Suppressor macrophage treated with lipopolysaccharide for 1 hour (primary cell): ENCODE data around the gene SNRNP25.
"Not testable (repeated sequence)": the region's sequence is repeated elsewhere in the genome, so short reads cannot be mapped to it uniquely, and the experiment has no call there.

Experiments used
- DNase-seq, 3 donors: peaks; one replicate each; pipeline ENCODE4 v3.0.0-alpha.2; 2020 to 2022

The SNRNP25 gene

GRCh38 chr16:53346-54236, at the start of gene SNRNP25, which contains the start of gene POLR3K:
TSS of gene SNRNP25 (plus strand) at chr16:53828. CDS start at chr16:54017, 189 bp downstream.
TSS of gene POLR3K (minus strand) at chr16:53608. CDS start at chr16:53586, 22 bp downstream.
- DNase-seq = peak; percentile 98 to 99 (median 98)

DNA sequence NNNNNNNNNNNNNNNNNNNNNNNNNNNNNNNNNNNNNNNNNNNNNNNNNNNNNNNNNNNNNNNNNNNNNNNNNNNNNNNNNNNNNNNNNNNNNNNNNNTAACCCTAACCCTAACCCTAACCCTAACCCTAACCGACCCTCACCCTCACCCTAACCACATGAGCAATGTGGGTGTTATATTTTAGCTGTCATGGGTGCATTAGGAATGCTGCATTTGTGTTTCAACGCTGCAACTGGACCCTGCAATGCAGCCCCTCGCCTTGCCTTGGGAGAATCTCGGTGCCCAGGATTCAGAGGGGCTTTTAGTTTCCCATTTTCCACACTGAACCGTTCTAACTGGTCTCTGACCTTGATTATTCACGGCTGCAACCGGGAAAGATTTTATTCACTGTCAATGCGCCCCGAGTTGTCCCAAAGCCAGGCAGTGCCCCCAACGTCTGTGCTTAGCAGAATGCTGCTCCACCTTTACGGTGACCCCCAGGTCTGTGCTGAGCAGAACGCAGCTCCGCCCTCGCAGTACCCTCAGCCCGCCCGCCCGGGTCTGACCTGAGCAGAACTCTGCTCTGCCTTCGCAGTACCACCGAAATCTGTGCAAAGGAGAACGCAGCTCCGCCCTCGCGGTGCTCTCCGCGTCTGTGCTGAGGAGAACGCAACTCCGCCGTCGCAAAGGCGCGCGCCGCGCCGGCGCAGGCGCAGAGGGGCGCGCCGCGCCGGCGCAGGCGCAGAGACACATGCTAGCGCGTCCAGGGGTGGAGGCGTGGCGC, 43.5 kb upstream of the SNRNP25 start:
- DNase-seq = peak in 1 of 3 donors; percentile 17

DNA sequence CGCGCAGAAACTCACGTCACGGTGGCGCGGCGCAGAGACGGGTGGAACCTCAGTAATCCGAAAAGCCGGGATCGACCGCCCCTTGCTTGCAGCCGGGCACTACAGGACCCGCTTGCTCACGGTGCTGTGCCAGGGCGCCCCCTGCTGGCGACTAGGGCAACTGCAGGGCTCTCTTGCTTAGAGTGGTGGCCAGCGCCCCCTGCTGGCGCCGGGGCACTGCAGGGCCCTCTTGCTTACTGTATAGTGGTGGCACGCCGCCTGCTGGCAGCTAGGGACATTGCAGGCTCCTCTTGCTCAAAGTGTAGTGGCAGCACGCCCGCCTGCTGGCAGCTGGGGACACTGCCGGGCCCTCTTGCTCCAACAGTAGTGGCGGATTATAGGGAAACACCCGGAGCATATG, 42.9 kb upstream of the SNRNP25 start:
- DNase-seq = not testable (repeated sequence)

DNA sequence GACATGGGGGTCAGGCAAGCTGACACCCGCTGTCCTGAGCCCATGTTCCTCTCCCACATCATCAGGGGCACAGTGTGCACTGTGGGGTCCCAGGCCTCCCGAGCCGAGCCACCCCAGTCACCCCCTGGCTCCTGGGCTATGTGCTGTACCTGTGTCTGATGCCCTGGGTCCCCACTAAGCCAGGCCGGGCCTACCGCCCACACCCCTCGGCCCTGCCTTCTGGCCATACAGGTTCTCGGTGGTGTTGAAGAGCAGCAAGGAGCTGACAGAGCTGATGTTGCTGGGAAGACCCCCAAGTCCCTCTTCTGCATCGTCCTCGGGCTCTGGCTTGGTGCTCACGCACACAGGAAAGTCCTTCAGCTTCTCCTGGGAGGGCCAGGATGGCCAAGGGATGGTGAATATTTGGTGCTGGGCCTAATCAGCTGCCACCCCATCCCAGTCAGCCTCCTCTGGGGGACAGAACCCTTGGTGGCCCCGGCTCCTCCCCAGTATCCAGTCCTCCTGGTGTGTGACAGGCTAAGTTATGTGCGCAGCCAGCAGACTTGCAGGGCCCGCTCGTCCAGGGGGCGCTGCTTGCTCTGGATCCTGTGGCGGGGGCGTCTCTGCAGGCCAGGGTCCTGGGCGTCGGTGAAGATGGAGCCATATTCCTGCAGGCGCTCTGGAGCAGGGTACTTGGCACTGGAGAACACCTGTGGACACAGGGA, 36.4 kb upstream of the SNRNP25 start:
- DNase-seq = peak in 1 of 3 donors; percentile 6

DNA sequence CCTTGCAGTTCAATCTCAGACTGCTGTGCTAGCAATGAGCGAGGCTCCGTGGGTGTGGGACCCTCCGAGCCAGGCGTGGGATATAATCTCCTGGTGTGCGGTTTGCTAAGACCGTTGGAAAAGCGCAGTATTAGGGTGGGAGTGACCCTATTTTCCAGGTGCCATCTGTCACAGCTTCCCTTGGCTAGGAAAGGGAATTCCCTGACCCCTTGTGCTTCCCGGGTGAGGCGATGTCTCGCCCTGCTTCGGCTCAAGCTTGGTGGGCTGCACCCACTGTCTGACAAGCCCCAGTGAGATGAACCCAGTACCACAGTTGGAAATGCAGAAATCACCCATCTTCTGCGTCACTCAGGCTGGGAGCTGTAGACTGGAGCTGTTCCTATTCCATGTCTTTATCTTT, 32.7 kb upstream of the SNRNP25 start:
- not testable (repeated sequence) for DNase-seq

- not testable (repeated sequence) for DNase-seq
These were observed 29.5 kb upstream of the SNRNP25 start for GRCh38 chr16:24151-24550.

- not testable (repeated sequence) for DNase-seq
These were observed 27.7 kb upstream of the SNRNP25 start for GRCh38 chr16:25926-26348.

DNA sequence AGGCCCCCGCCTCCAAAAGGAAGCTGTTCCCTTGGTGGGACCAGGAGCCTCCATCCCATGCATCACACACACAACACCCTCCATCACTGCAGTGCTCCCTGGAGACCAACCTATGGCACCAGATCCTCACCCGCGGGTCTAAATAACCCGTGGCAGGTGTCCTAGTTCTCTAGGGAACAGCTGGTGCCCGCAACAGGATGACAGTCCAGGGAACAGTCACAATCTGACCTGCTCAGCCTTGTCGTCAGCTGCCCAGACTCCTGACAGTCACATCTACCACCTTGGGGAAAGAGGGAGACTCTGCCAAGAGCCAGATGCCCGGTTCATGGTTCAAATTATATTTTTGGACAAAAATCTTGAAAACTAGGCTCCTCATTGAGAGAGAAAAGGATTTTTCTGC, 23.0 kb upstream of the SNRNP25 start:
- DNase-seq = not testable (repeated sequence)

DNA sequence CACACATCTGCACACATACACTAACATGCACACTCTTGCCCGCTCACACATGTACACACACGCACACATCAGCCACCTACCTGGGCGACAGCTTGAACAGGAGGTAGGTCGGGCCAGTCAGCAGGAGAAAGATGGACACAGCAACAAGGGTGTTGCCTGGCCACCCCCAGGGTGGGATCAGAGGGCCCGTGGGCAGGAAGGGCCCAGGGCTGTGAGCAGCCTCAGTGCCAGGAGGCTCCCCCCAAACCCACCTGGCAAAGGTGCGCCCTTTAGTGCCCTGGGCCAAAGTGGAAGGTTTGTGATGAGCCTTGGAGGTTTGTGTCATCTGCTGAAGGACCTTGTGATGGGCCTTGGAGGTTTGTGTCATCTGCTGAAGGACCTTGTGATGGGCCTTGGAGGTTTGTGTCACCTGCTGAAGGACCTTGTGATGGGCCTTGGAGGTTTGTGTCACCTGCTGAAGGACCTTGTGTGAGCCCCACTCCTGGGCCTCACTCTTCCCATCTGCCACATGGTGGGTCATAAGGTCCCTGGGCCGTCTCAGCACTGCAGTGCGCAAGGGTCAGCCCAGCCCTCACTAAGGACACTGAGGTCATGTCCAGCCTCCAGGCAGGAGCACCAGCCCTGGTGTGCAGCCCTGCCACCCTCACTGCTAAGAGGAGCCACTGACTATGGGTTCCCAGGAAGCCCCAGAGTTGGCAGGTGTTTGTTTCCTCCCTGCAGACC, 20.3 kb upstream of the SNRNP25 start:
- peak in 1 of 3 donors; percentile 2 for DNase-seq

DNA sequence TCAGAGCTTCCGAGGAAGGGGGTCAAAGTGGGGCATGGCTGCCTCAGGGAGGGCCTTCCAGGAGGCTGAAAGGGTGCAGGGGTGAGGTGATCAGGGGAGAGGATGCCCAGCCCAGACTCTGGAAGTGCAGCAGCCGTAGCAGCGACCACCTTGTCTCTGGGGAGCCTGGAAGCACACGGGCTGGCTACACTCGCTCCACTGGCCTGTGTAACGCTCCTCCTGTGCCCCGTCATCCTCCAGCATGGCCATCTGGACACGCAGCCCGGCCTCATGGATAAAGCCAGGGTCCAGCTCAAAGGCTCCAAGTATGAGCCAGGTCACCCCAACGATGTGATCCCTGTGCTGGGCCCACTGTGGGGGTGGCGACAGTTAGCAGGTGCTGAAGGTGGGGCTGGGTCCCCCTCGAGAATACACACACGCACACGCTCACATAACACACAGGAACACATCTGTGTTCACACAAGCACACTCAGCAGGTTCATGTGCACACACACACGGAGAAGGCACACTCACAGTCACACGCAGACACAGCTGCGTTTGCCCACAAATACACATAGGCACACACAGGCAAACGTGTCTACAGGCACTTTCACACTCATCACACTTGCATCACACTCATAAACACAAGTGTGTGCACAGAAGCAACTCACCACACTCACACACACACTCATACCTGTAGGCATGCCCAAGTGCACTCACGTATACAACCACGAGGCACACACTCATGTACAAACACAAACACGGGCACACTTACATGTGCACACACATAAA, 19.6 kb upstream of the SNRNP25 start:
- peak in 1 of 3 donors; percentile 8 for DNase-seq

DNA sequence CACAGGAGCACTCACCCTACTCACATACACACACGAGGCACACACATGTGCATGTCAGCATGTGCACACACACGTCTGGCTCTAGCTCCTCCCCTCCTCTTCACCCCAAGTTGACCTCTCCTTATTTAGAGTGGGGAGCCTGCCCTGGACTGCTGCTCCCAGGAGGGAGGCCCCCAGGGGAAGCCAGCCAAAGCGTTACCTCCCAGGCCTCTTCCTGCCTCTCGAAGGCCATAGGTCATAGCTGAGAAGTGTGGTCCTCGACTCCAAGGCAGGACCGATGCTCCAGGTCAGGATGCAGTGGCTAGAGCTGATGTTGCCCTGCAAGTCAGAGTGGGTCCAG, 19.0 kb upstream of the SNRNP25 start:
- DNase-seq = peak in 1 of 3 donors; percentile 17

GRCh38 chr16:35011-35677, 18.5 kb upstream of the SNRNP25 start:
- DNase-seq = peak; percentile 79 to 84 (median 81)

- DNase-seq = peak in 1 of 3 donors; percentile 4
These were observed 17.8 kb upstream of the SNRNP25 start for GRCh38 chr16:35678-36305.

DNA sequence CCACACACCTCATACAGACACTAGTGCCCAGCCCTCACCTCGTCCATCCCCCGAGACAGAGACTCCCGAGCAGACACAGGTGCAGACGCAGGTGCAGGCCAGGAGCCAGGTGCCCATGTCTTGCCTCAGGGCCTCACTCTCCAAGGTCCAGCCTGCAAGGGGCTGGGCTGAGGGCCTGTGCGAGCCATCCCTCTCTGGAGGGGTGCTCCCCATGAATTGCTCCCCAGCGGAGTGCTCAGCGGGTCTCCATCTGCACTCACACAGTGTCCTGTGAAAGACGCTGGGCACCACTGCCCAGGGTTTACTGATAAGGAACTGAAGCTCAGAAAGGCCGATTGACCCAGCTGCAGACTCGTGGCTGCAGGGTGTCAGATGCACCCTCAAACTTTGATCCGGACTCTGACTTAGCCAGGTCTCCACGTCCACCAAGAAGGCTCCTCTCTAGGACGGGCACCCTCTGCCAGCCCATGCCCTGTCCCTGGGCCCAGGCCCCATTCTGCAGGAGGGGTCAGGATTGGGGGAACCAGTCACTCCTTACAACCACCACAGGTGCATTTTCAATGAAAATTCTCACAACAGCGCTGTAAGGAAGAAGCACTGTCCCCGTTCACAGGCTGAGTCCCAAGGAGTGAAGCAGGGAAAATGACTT, 17.2 kb upstream of the SNRNP25 start:
- peak in 1 of 3 donors; percentile 16 for DNase-seq

GRCh38 chr16:37511-37910, 16.1 kb upstream of the SNRNP25 start:
- peak; percentile 40 to 50 (median 40) for DNase-seq

GRCh38 chr16:38206-38605, 15.4 kb upstream of the SNRNP25 start:
- DNase-seq = not testable (repeated sequence)

DNA sequence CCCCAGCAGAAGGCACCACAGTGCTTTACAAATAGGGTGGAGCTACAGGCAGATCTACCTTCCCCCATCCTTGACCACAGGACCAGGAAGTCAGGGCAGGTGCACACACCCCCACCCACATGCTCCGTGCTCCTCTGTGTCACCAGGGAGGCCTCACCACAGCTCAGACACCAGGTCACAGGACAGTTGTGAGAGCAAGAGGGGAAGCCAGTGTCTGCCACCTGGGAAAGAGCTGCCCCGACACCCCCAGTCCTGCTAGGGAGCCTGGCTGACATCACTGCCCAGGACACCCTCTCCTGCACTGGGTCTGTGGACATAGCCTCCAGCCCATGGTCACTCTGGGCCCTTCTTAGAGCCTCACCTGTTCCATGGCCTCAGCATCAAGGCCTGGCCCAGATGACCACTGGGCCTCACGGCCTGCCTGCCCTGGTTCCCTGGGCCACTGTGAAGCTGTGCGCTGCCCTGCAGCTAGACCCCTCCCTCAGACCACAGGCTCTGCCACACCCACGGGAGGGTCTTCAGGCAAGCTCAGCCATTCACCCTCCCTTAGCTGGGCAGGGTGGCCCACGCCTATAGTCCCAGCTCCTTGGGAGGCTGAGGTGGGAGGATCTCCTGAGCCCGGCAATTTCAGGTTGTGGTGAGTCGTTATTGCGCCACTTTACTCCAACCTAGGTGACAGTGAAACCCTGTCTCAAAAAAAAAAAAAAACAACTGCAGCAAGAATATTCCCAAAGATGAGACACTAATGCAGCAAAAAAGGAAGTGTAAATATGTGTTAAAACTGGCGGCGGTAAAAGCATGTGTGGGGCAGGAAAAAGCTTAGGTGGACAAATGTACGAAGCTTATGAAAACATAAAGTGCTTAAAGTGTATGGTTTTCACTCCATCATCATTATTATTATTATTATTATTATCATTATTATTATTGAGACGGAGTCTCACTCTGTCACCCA, 14.4 kb upstream of the SNRNP25 start:
- peak in 1 of 3 donors; percentile 10 for DNase-seq

DNA sequence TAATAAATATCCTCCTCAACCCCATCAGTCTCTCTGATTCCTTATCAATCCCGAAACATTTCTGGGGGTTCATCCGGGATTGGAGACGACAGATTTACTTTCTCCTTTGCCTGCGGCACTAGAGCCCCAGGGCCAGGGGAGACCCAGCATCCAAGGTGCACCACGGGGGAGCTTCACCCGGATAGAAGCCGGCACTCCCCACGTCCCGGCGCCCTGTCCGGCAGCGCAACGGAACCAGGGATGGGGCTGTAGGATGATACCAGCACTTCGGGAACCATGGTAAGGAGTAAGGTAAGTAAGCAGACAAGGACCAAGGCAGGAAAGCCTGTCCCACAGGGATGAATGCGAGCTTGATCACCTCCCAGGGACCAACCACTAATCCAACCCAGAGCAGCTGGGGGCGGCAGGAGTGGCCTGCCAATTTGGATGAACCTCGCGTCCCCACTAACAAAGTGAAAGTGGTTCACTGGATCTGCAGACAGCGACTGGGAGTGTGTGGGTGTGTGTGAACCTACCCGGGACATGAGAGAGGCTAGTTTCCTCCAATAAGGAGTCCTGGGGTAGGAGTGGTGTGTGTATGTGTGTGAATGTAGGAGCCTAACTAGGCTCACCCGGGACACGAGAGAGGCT, 12.1 kb upstream of the SNRNP25 start:
- no peak for DNase-seq
